ENCODE measurements around the gene MYBPH. TPM values are rescaled to one million over a fixed set of nuclear protein-coding genes. Genes with fewer than 3 reads are reported as not detected.

MYBPH gene
- total RNA-seq, 1 experiment from 2014 or later, result not detected

DNA sequence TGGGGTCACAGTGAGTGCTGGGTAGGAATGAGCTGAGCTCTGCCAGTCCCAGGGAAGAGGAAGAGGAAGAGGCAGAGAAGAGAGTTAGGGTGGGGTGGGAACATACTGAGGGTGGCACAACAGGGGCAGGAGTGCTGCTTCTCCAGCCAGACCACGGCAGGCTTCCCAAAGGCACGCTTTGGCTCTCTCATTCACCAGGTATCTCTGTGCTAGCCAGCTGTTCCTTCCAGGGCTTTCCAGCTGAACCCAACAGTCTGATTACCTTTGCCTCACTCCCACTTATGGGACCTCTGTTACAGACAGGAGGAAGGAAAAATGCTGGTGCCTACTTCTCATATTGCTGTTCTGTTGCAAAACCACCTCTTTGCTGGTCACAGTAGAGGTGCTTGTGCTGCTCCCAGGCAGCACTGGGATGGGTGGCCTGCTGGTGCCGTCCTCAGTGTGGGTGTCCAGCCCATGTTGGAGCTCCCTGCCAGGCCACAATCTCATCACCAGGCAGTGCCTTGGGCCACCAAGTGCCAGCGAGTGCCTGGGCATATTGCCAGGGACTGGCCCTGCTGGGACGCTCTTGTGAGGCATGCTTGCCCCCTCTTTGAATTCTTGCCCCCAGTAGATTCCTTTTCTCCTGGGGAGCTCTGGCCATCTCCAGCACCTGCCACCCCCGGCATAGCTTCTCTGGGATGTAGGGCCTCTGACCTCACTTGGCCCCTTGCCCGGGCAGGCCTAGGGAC, 46.0 kb downstream of the MYBPH start:
- DNase-seq (ENCODE audit: low read depth), result no peak

DNA sequence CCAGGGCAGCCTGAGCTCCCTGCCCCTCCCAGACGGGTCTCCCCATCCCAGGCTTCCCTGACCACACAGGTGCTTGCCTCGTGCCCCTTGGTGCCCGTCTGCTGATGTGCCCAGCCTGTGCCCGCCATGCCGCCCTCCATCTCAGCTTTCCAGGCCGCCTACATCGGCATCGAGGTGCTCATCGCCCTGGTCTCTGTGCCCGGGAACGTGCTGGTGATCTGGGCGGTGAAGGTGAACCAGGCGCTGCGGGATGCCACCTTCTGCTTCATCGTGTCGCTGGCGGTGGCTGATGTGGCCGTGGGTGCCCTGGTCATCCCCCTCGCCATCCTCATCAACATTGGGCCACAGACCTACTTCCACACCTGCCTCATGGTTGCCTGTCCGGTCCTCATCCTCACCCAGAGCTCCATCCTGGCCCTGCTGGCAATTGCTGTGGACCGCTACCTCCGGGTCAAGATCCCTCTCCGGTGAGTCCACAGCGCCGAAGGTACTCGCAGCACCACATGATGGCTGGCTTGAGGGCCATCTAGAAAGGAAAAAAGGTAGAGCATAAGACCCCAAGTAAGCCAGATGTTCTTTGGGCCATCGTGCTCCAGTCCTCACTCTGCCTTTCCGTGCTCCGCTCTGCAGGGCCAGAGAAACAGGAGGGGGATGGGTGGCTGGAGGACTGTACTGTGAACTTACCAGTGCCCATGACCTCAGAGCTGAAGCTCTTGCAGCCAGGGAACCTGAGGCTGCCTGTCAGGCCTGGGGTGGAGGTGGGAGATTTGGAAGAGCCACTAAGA, 46.7 kb downstream of the MYBPH start:
- DNase-seq (ENCODE audit: low read depth), result no peak

DNA sequence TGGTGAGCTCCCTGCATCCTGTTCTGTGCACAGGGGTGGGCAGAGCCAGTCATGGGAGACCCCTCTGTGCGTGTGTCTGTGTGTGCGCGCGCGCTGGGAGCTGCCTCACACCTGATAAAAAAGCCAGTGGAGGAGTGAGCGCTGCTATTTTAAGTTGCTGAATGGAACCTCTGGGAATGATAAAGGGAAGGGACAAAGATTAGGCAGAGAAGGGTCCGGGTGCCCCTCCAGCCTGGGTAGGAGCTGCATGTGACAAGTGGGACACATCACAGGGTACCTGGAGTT, 47.3 kb downstream of the MYBPH start:
- no peak for DNase-seq (ENCODE audit: low read depth)

DNA sequence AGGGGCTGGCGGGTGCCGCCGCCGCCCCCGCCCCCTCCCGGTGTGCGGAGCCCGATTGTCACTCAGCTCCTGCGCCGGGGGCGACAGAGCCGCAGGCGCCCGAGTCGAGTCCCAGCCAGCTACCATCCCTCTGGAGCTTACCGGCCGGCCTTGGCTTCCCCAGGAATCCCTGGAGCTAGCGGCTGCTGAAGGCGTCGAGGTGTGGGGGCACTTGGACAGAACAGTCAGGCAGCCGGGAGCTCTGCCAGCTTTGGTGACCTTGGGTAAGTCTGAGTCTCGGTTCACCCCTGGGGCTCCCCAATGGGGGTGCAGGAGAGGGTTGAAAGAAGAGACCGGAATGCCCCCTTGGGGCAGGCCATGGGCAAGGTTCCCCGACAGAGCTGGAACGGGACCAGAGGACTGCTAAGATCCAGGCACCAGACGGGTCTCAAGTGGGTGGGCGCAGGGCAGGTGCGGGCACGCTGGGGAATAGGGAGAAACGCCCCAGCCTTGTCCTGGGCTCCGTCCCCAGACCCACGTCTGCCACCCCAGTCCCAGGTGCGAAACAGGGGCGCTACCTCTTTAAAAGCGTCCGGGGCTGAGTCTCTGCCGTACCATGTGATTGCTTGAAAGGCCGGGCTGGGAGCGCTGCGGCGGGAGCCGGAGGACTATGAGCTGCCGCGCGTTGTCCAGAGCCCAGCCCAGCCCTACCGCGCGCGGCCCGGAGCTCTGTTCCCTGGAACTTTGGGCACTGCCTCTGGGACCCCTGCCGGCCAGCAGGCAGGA, 47.8 kb downstream of the MYBPH start, which contains the start of gene ADORA1:
ADORA1 (plus strand) TSS at position 61 of the 765 bp plus-strand sequence. CDS start 1,116 bp downstream, outside the sequence.
- peak; percentile 73 for DNase-seq (ENCODE audit: low read depth)

DNA sequence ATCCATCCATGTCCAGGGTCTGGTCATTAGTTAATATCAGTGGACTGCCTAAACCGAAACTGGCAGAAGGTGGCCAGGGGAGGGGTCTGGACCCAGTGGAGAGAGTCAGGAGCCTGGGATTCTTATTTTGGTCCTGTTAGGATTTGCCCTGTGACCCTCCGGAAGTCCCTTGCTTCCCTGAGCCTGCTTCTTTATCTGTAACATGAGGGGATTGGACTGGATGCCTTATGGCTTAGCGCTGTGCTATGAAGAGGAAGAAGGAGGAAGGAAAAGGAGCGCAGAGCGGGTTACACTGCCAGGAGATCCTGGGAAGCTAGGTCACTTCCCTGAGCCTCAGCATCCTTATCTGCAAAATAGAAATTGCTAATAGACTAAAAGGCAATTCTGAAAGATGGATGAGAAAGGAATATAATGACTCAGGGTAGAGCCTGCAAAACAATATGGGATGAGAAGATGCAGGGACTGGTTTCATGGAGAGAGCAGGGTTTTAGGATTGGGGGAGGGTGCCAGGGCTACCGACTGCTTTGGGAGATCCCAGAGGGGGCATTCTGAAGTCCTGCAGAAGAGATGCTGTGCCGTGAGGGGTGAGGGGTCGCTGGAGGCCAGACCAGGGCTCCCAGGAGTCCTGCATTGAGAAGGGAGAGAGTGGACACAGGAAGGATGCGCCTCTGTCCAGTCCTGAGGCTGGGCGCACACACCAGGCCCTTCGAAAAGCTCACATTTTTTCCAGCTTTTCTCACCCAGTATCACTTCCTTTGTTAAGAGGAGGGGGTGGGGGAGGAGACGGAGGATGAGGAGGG, 48.6 kb downstream of the MYBPH start:
- no peak for DNase-seq (ENCODE audit: low read depth)

DNA sequence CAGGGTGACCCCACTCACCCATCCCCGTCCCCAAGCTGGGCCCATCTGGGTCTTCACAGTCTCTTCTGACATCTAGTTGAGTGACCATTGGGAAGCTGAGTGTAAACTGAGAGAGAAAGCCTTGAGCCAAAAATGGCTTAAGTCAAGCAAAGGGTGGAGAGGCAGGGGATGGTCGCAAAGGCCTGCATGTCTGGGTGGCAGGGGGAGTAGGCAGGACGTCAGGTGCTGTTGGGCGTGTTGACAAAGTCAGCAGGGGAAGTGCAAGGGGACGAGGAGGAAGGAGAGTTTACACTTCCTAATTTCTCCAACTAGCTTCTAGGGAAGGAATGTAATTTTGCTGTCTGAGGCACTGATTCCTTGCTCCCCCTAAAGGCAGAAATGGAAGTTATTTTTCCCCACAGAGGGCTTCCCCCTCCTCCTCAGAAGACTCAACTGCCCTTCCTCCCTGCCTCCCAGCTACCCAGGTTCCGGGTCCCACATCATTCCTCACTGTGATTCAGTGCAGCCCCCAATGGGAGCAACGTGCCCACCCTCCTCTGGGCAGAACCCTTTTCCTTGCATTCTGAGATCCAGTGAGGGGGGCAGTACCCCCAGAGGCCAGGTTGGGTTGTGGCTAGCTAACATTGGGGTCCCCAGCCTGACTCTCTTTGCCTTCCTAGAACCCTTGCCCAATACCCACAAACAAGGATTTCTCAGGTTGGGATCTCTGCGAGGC, 49.3 kb downstream of the MYBPH start:
- DNase-seq (ENCODE audit: low read depth), result no peak

DNA sequence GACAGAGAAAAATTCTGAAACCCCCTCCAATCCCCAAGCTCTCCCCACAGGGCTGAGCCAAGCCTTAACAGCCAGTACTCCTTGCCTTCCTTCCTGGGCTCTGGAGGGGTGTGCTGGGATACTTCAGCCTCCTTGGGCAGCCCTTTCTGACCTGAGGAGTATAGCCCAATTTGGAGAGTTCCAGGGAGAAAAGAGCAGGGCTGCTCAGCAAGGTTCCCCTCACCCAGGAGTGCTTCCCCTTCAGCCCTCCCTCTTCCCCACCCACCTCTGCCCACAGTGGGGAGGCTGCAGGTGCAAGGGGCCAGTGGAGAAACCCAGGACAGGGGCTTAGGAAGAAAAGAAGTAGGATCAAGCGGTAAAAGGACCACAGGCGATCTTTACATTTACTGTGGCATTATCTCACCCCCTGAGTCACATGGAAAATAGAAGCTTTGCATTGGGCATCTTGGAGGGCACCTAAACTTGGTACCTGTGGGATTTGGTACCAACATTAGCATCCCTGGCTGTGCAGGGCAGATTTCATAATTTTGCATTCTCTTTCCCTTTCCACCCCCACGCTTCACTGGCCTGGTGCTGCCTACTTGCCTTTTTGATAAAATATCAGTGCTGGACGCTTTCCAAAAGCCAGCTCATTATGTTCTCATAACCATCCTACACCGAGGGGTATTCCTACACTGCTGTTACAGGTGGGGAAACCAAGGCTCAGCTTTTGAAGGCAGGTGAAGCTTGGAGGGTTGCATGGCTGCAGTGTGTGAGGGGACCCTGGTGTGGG, 50.9 kb downstream of the MYBPH start:
- DNase-seq (ENCODE audit: low read depth), result peak; percentile 59

DNA sequence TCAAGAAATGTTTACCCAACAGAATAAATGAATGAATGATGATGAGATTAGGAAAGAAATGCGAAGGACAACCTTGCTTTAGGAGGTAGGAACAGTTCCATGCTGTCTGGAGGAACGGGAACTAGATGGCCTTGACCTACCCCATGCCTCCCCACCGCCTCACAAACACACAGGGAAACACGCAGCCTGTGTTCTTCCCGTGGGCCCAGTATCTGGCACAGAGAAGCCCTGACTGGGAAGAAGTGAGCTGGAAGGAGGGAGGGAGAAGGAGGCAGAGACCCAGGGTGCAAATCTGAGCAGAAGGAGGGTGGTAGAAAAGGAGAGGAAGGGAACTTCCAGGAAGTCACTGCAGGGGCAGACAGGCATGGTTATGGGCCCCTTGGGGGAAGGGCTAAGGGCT, 51.6 kb downstream of the MYBPH start:
- no peak for DNase-seq (ENCODE audit: low read depth)

DNA sequence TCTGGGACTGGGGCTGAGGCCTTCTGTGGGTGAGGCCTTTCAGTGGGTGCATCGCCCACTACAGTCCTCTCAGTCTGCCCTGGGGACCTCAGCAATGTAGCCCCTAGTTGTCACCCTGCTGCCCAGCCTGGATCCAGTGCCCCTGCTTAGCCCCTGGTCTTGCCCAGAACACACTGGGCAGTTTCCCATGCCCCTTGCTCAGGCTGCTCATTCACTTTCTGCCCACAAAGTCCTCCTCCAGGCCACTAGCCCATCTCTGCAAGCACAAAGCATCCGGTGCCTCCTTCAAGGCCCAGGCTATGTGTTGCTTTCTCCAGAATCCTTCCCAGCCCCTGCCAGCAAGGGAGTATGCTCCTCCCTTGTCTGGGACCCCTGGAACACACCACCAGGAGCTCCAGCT, 53.5 kb downstream of the MYBPH start:
- no peak for DNase-seq (ENCODE audit: low read depth)

DNA sequence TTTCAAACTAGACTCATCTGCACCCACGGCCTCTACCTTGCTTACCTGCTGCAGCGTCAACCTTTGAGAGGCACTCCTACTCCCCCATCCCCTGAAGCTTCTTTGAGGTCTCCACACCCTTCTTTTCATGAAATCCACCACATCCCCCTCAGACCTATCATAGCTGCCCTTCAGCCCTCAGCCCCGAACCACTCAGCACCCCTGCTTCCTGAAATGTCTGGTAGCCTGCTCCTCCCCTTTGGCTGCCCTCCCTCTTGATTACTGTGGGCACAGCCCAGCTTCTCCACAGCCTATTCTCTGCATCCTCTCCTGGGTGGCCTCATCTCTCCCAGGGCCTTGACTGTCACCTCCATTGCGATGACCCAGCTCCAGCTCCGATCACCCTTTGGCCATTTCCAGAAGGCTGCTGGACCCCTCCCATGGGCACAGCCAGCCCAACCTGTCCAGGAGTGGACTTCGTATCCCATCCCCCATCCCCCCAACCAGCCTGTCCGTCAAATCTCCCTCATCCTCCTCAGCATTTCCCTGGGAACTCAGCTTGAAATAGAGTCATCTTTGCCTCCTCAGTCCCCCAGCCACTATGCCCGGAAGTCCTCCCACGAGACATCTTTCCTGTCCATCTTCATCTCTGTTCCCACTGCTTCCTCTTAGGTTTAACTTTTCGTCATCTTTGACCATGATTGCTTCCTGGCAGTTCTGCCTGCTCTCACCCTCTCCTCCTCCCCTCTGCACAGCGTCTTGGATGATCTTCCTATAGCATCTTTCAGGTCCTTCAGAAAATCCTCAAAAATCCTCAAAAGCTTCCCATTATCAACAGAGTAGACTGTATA, 54.2 kb downstream of the MYBPH start:
- DNase-seq (ENCODE audit: low read depth), result no peak

DNA sequence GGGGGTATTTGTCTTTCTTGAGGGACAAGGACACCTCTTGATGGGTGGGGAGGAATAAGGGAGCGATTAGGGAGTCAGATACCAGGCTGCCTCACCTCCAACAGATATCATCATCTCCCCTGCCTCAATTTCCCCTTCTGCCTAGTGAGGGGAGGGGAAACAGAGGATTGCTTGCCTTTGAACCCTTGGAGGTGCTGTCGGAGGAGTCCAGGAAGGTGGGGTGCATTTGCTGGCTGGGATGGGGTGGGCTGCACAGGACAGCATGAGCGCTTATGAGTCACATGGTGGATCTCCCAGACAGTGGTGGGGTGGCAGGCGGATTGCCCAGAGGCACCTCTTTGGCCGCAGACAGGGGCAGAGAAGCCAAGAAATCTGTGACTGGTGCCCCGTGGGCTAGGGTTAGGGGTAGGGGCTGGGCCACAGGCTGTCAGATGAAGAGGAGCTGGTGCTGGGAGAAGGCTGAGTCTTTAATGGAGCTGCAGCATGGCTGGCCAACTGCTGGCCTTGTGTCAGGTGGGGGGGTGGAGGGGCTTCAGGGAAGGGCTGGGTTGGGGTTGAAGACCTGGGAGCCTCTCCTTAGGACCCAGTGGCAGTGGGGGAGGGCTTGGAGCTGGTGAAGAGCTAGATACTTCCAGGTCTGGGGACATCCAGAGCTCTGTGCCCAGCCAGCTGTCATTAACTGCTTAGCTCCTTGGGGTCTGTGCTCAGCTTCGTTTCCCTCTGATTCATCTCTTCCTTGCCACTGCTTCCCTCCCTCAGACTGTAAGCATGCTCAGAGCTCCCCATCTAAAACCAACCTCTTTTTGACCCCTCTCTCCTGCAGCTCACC, 55.1 kb downstream of the MYBPH start:
- no peak for DNase-seq (ENCODE audit: low read depth)

Other genes with a start within 250 kb of the MYBPH start
- gene KLHL12, start 248.6 kb downstream of the MYBPH start, total RNA-seq (2014; rRNA removed; shearing (Covaris generic)), result 22.4 and 34.8 TPM in 2 replicates
- 86.9 and 114 TPM in 2 replicates for gene ADIPOR1, start 217.5 kb downstream of the MYBPH start, total RNA-seq (2014; rRNA removed; shearing (Covaris generic))
- 21.6 and 30.0 TPM in 2 replicates for gene CYB5R1, start 208.6 kb downstream of the MYBPH start, total RNA-seq (2014; rRNA removed; shearing (Covaris generic))
- 94.8 and 121 TPM in 2 replicates for gene TMEM183A, start 168.5 kb downstream of the MYBPH start, total RNA-seq (2014; rRNA removed; shearing (Covaris generic))
- gene PPFIA4, start 149.3 kb downstream of the MYBPH start, total RNA-seq (2014; rRNA removed; shearing (Covaris generic)), result 0.11 TPM in 1 of 2 replicates, not detected in the other
- gene MYOG, start 89.8 kb downstream of the MYBPH start, total RNA-seq (2014; rRNA removed; shearing (Covaris generic)), result not detected in 2 replicates
- 0.89 and 2.7 TPM in 2 replicates for gene ADORA1, start 48.1 kb downstream of the MYBPH start, total RNA-seq (2014; rRNA removed; shearing (Covaris generic))
- not detected in 2 replicates for gene CHI3L1, start 10.9 kb upstream of the MYBPH start, total RNA-seq (2014; rRNA removed; shearing (Covaris generic))
- gene CHIT1, start 53.8 kb upstream of the MYBPH start, total RNA-seq (2014; rRNA removed; shearing (Covaris generic)), result not detected in 2 replicates
- 2.2 and 2.6 TPM in 2 replicates for gene BTG2, start 129.7 kb upstream of the MYBPH start, total RNA-seq (2014; rRNA removed; shearing (Covaris generic))
- 0.03 and 0.69 TPM in 2 replicates for gene FMOD, start 175.3 kb upstream of the MYBPH start, total RNA-seq (2014; rRNA removed; shearing (Covaris generic))

All from Daoy (cell line).